NCI-H524 (cell line): Measurements from ENCODE around the gene DCXR.

Source experiments
- DNase-seq, 2 experiments: peaks; one replicate each; lab custom pipeline; 2025; lab: John Stamatoyannopoulos, UW

DCXR gene

DNA sequence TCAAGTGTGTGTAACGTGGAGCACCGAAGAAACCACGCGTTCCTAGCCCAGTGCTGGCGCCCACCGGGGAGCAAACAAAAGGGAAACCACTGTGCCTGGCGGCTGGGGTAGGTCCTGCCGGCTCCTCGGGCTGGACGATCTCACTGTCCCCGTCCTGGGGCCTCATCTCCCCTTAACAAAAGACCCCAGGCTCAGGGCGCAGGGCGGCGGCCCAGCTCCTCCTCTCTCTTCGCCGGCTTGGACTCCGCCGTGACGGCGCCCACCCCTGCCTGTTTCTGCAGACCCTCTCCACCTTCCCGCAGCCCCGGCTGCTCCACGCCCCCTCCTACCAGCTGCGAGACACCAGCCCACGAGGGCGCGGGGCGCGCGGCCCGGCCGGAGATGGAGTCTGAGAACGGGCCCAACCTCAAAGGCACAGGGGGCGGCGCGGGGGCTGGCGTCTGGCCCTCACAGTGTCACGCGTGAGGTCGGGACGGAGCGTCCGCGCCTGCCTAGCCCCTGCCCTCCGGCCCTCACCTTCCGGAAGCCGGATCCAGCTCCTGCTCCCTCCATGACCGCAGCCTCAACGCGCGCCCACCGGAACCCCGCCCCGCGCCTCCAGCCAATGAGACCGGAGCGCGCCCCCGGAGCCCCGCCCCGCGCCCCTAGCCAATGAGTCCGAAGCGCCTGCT lies 15.1 kb downstream of the DCXR start, which contains the start of gene CENPX:
Gene CENPX (minus strand): TSS at position 569 of the 671 bp plus-strand sequence. CDS start 17 bp downstream, at position 552.
- DNase-seq, result no peak

DNA sequence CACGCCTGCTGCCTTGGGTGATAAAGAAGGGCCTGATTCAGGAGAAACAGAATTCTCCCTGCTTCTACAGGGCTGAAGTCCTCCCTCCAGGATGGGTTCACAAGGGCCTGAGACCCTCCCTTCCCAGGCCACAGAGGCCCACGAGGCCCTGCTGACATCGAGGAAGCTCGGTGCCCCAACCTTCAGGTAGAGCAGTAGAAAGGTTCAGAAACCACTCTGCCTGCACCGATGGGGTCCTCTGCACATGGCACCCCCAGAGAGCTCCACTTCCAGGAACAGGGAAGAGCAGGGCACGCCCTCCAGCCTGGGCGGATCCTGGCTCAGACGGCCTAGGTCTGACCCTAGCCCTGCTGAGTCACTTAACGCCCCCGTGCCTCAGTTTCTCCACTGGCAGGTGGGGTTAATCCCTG lies 15.6 kb downstream of the DCXR start:
- DNase-seq, result no peak

DNA sequence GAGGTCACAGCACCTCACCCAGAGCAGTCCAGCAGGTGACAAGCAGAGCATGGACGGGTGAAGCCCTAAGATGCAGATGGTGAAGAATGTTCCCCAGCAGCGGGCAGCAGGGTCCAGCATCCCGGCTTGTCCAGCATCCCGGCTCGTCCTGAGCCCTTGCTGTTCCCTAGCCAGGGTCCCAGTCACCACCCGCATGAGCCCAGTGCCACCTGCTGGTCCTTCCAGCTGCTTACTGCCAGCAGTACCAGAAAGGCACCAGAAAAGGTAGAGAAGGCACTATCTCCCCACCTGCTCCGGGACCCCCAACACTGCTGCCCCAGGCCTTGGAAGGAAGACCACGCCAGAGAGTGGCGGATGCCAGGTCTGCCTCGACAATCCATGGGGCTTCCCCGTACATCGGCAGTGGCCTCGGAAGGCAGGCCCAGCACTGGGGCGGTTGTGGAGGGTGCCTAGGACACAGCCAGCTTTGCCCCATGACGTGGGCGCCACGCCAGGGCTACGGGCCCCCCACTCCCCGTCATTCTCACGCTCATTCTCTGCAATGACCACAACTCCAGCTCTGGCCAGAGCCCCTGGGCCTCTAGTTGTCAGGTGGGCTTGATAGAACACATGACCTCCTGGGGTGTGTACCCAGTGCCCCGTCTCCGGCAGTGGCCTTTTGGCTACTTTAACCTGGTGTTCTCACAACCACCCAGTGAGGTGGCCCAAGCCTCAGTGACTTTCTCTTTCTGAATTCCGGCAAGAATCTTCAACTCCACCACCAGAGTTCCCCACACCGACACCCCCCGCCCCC lies 16.2 kb downstream of the DCXR start:
- DNase-seq, result peak; percentile 68 to 88

DNA sequence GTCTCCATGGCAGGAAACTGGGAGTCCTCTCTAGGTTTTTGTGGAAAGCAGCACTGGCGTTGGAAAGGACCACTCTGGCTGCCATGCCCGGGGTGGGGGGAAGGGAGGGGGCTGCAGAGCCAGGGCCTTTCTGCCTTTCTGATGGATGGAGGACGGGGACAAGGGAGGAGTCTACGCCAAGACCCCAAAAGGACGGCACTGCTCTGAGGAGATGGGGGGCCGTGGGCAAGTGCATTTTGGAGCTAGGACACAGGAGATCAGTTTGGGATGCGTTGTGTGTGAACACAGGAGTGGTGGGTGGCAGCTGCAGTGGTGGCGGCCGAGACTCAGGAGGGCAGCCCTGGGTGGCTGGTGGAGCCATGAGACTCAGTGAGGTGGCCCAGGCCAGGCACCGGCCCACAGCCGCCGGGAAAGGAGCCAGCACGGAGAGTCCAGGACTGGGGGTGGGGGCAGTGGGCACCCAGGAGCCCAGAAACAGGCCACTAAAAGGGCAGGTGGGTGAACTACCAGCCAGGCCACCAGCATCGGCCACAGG lies 16.9 kb downstream of the DCXR start:
- no peak for DNase-seq

DNA sequence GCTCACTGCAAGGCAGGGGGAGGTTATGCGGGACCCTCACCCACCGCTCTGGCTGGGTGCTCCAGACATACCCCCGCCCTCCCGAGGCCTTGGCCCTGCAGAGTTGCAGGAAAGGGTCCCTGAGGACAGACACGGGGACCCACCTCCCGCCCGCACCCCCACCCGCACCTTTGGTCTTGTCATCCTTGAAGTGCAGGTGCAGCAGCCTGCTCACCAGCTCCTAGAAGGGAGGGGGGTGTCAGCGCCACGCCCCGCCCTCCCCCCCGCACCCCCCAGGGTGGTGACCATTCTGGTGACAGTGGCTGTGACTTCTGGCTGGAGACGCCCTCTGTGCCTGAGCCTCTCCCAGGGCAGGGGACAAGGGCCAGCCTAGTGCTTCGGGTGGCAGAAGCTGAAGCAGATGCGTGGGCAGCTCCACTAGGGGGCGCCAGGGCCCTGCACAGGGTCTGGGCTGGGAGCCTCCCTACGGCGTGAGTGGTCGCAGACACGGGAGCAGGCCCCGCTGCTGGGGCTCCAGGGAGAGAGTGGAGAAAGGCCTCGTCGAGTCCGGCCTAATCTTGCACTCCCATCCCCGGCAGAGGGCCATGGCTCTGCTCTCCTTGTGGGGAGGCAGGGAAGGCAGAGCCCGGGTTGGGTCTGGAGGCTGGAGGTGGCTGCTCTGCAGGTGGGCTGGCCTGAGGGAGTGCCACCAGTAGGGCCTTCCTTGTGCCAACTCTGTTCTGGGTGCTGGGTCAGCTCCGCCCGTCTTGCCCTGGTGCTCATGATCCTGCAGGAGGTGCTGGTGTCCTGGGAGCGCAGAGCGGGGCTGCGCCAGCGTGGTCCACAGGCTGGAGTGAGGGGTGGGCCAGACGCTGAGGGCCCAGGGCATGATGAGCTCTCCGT lies 17.6 kb downstream of the DCXR start:
- DNase-seq, result peak; percentile 48 to 79

DNA sequence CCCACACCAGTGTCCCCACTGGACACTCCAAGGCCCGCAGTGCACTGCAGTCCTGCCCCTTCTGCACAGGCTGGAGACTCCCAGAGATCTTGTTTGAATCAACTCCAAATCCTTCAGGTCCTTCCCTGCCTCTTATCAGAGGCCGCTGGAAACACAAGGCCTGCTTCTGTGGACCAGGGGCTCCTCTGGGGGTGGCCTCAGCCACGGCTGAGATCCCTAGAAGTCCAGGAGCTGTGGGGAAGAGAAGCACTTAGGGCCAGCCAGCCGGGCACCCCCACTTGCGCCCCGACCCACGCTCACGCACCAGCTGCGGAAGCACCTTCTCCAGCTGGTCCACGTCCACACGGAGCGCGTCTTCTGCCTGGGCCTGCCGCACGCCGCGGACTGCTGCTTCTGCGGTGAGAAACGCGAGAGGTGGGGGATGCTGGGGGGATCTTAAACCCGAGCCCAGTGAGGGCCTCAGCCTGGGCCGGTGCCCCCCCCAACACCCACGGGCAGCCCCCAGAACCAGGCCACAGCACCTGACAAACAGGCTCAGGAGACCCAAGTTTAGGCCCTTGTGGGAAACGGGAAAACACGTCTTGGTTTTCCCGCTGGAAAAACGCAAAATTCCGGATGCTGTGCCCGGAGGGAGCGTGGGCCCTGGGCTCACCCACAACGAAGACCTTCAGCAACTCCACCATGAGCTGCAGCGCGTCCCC lies 18.4 kb downstream of the DCXR start:
- DNase-seq, result no peak

DNA sequence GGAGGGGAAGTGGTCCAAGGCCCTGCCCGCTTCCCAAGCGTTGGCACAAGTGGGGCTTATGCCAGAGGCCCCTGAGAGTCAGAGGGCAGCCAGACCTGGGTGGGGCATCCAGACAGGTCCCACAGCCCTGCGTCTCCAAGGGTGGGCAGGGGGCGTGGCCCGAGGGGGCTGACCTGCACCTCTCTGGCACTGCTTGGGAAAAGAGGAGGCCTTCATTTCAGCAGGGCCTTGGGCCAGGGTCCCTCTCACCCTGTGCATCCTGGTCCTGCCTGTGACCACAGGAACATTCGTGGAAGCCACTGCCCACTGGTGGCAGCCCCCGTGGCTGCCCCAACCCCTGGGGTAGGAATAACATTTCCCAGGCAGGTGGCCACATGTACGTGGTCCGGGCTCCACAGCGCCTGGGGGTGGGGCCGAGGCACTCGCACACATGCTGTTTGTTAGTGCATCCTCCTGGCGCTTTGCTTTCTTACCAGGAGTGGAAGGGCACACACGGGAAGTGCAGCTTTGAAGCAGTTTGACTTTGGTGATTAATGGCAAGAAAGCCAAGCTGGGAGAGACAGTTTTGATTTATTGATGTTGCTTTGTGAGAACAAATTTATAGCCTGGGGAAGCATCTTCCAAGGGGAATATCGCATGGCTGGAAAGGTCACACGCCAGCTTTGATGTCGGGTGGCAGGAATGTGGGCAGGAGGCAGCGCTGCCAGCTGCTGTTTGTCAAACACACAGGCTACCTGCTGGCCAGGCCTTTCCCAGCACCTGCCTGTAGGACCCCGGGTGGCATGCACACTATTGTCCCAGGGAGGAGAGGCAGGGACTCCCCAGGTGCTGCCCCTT lies 19.1 kb downstream of the DCXR start:
- no peak for DNase-seq

DNA sequence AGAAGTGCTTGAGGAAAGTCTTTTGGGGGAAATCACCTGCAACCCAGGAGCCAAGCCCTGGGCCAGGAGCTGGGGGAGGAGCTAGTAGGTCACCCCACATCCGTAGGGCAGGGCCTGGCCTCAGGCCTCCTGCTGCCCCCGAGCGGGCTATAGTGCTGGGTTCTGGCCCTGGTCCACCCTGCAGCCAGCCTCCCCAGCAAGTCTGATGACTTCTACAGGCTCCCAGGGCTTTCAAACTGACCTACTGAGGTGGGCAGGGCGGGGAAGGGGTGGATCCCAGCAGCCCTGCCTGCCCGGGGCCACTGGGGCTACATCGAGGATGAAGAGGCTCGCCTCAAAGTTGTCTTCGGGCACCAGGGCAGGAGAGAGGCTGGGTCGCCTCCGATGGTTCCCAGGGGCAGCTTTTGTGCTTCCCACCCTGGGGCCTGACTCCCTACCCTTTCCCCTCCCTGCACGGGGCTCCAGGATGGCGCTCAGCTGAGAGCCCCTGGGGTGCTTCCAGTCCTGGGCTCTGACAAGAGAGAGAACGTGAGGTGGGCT lies 19.8 kb downstream of the DCXR start:
- DNase-seq, result no peak

DNA sequence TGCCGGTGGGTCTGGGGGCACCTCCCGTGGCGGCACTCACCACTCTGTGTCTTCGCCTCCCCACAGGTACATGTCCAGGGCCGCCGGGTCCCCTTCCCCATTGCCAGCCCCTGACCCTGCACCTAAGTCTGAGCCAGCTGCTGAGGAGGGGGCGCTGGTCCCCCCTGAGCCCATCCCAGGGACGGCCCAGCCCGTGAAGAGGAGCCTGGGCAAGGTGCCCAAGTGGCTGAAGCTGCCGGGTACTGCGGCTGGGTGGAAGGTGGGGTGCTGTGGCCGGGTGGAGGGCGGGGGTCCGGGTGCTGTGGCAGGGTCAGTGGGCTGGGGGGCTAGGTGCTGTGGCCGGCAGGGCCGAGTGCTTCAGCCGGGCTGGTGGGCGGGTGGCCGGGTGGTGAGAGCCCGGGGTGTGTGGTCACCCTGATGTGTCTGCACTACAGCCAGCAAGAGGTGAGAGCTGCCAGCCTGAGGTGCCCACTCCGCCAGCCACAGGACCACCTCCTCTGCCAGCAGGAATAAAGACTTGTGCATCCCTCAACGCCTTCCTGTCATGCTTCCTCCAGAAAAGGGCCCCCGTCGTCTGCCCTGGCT lies 20.5 kb downstream of the DCXR start:
- no peak for DNase-seq

DNA sequence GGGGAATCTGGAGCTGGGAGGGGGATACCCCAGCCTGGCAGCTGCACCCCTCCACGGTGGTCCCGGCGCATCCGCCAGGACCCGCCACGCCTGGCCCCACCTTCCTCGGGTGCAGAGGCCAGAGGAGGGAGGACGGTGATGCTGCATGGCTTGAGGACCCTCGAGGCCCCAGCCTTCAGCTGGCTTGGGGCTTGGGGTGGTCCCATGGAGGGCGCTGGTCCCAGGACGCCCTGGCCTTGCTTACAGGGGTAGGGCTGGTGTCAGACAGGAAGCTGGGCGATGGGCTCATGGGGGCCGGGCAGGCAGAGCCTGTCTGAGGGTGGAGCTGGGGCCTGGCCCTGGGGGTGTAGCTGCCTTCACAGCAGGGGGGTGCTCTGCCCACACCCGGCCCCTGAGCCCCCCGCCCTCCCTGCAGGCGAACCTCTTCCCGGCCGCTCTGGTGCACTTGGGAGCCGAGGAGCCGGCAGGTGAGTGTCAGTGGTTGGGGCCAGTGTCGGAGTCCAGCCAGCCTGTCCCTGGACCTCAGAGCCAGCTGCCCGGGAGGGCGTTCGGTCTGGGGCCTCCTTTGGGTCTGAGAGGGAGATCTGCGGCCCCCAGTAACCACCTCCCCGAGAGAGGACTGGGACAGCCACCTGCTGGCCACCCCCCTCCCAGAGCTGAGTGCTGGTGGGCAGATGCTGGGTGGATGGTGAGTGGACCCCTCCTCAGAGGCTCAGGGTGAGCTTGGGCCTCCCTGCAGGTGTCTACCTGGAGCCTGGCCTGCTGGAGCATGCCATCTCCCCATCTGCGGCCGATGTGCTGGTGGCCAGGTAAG lies 21.2 kb downstream of the DCXR start:
- DNase-seq, result no peak

DNA sequence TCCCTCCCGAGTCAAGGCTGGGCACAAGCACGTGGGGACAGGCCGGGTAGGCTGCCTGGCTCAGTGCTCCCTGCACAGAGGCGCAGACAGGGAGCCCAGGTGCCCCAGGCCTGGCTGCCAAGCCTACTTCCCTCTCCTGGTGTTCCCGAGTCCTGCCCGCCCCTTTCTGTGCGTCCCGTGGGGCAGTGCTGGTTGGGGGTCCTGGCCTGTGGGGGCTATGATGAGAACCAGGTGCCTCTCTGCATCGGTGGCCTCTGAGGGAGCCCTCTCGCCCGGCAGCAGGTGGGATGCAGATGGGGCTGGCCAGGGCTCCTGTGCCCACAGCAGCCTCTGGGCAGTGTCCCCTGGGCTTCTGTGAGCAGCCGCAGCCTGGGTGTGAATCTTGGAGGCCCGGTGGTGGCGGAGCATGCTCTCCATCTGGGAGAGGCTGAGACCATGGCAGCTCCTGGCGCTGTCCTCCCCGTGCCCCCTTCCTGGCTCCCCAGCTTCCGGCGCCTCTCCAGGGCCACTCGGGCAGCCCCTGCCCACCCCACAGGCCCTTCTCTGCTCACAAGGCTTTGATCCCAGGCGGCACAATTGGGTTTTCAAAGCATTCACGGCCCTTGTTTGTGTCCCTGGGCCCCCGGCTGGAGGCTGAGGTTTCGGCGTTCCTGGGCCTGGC lies 22.1 kb downstream of the DCXR start:
- DNase-seq, result no peak

DNA sequence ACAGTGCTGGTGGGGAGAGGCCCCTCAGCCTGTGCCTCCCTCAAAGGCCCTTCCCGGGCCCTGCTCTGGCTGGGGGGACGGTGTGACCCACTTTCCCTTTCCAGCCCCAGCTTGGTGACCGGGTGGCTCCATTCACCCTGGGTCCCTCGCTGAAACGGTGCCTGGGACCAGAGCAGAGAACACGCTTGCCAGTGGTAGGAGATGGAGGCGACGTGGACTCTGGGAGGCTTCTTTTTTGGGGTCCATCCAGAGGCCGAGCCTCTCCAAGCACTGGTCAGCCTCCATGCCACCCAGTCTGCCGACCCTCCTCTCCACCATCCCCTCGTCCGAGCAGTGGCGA lies 22.6 kb downstream of the DCXR start:
- no peak for DNase-seq

DNA sequence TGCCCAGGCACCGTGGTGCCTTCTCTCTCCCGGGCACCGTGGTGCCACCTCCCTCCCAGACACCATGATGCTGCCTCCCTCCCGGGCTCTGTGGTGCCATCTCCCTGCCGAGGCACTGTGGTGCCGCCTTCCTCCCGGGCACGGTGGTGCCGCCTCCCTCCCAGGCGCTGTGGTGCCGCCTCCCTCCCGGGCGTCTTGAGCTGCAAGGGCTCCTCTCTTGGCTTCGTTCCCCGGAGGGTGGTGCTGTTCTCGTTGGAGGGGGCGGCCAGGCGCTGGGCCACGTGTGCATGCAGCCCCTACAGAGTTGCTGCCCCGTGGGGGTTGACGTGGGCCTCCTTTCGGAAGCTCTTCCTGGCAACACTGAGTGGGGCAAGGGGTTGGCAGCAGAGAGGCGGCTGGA lies 23.1 kb downstream of the DCXR start:
- no peak for DNase-seq

DNA sequence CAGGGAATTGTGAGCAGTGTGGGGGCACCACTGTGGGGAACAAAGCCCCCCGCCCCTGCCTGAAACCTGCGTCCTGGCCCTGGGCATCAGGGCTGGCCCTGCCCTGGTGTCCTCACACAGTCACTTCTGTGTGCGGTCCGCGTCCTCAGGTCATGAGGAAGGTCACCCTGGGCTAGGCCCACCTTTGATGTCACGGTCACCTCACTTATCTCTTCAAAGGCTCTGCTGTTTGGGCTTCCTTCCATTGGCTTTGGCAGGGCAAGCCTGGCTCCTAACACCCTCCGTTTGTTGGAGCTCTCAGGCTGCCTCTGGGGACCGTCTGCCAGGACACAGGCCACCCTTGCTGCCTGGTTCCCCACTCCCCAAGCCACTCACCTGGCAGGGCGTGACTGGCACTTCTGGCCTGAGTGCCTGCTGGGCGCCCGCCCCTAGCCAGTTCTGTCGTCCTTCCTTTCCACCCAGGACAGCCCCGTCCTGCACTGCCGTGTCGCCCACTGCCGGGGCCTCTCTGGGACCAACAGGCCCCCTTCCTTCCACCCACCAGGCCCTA lies 23.6 kb downstream of the DCXR start:
- DNase-seq, result no peak

DNA sequence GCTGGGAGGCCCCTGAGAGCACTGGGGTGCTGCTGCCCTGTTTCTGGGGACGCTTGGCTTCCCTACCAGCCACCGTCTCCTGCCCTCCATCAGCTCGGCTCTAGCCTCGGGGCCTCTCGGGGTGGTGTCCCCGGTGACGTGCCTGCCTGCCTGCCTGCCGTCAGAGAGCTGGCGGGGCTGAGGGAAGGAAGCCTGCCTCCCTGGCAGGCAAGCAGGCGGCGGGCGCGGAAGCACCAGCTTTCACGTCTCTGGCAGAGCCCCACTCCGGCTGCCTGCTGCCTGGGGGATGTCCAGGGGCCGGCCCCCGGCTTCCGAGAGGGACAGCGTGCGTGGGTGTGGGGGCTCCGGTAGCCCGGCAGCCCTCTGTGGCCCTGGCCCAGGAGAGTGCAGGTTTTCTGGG lies 24.2 kb downstream of the DCXR start:
- DNase-seq, result no peak

DNA sequence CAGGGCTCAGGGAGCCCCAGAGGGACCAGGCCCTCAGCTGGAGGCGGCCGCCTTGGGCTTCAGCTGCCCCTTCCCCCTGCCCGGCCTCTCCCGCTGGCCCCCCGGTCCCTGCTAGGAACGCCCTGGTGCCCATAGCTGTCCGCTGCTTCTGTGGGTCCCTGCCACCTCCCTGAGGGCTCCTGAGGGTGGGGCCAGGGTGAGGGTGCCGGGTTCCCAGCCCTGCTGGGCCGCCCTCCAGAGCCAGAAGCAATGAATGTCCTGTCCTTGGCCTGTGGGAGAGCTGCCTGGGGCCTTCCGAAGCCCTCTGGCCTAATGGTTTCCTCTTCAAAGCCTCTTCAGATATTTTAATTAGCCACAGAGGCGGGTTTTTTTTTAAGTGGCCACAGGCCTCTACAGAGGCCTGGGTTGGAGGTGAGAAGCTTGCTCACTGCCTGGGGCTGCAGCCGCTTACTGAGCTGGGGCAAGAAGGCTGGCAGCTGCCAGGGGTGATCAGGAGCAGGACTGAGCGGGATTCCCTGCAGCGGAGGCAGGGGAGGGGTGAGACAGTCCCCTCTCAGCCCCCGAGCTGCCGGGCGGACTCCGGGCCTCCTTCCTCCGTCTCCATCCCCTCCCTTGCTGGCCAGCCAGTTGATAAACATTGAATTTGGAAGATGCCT lies 24.7 kb downstream of the DCXR start:
- DNase-seq, result peak; percentile 37 to 46

DNA sequence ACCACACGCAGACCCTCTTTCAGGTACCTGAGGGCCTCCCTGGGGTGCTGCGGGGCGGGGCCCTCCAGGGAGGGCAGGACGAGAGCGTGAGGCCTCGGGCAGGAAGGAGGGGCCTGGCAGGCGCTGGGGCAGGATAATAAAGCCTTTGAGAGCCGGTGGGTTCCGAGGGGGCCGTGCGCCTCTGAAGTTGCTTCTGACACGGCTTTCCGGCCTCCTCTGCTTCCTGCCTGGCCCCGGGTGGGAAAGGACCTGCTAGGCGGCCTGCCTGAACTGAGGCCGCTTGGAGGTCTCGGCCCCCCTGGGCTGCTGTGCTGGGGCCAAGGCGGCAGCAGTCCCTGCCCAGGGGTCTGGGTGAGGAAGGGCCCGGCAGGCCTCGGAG lies 25.2 kb downstream of the DCXR start:
- DNase-seq, result no peak

DNA sequence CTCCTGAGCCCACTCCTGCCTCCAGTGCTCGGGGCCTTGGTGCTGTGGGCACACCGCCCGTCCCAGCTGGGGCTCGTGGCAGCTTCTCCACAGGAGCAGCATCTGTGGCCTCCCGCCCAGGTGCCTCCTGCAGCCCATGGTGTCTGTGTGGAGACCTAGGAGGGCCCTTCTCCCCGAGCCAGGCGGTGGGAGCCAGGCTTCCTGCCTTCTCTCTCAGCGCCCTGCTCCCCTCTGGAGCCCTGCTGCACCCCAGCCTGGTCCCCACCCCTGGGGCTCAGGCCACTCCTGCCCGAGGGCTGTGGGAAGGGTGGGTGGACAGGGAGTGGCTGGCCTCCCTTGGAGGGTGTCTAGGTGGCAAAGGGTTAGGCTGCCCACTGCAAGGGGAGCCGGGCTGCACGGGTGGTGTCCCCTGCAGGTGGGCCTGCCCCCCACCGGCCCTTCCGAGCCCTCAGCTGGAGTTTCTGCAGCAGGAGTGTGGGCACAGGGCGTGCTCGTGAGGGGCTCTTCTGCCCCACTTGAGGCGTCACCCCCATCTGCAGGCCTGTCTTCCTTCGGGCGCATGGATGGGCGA lies 25.8 kb downstream of the DCXR start:
- DNase-seq, result no peak
